T-cell (primary cell): ENCODE results near the gene TEX19. TPM values are rescaled to one million over a fixed set of nuclear protein-coding genes. Genes with fewer than 3 reads are reported as not detected.

ENCODE experiments used
- ATAC-seq, 4 experiments: fragments of 200-7000 bp in 3 of 4; fragments of 150-1000 bp in 1 of 4; cut with Tn5 transposase; replicated peaks in 1 of 4; 1 replicate in 3 of 4; 2 replicates in 1 of 4; pipeline ENCODE4 v1.10.0; 2021; ENCODE audit warnings: moderate library complexity in 3 of 4, mild to moderate bottlenecking in 2 of 4, moderate number of reproducible peaks in 1 of 4
- CTCF ChIA-PET, 2 donors: fragments of 300-600 bp; sonication (Branson Sonifier 250); formaldehyde crosslinking; loops; one replicate each; lab custom pipeline; 2022; ENCODE audit warnings: antibody characterized with exemption in 2 of 2; lab: Charles Lee
- POLR2A ChIA-PET, 2 donors: fragments of 300-600 bp; sonication (Branson Sonifier 250); formaldehyde crosslinking; loops; one replicate each; lab custom pipeline; 2022; ENCODE audit warnings: antibody characterized with exemption in 2 of 2; lab: Charles Lee
- DNase-seq, 35 experiments: peaks; one replicate each; pipeline versions ENCODE4 v3.0.0 to v3.0.0-alpha.2; 2013 to 2023
- H3K27ac ChIP-seq: one replicate; pipeline ENCODE4 v1.5.1; 2013; ENCODE audit warnings: low read length
- H3K27me3 ChIP-seq, 2 experiments: replicated peaks in 1 of 2; 1 replicate in 1 of 2; 2 replicates in 1 of 2; pipeline versions ENCODE4 v1.6.1 to v1.7.0; 2013; ENCODE audit warnings: low read length in 1 of 2, mixed read lengths in 1 of 2; ENCODE audit not compliant: control insufficient read depth in 2 of 2, insufficient read depth in 2 of 2; ENCODE audit errors: extremely low read depth in 1 of 2
- H3K36me3 ChIP-seq, 2 donors: 1 replicate in 1 of 2; 2 replicates in 1 of 2; pipeline versions ENCODE4 v1.6.1 to v1.7.0; 2013; ENCODE audit warnings: low read length in 1 of 2; ENCODE audit not compliant: control insufficient read depth in 2 of 2, insufficient read depth in 1 of 2; ENCODE audit errors: extremely low read depth in 1 of 2
- H3K4me1 ChIP-seq, 2 experiments: 1 replicate in 1 of 2; 2 replicates in 1 of 2; pipeline versions ENCODE4 v1.6.1 to v1.7.0; 2013; ENCODE audit warnings: low read length in 2 of 2, mixed read lengths in 1 of 2; ENCODE audit not compliant: insufficient read depth in 2 of 2, control insufficient read depth in 1 of 2; ENCODE audit errors: extremely low read depth in 1 of 2
- H3K4me3 ChIP-seq, 2 donors: 1 replicate in 1 of 2; 2 replicates in 1 of 2; pipeline versions ENCODE4 v1.5.1 to v1.7.0; 2013; ENCODE audit warnings: mild to moderate bottlenecking in 2 of 2, low read length in 1 of 2, moderate library complexity in 1 of 2; ENCODE audit not compliant: control insufficient read depth in 1 of 2; ENCODE audit errors: extremely low read depth in 1 of 2
- H3K9me3 ChIP-seq: 2 replicates; pipeline ENCODE4 v1.7.0; 2013
- H3K27ac Mint-ChIP-seq, 2 donors: one replicate each; pipeline ENCODE4 v1.8.0; 2020 to 2021; ENCODE audit warnings: mild to moderate bottlenecking in 2 of 2, mixed read lengths in 2 of 2
- H3K27me3 Mint-ChIP-seq, 2 donors: one replicate each; pipeline ENCODE4 v1.8.0; 2021 to 2022; ENCODE audit warnings: mixed read lengths in 2 of 2
- H3K36me3 Mint-ChIP-seq: one replicate; pipeline ENCODE4 v1.8.0; 2021; ENCODE audit warnings: mixed read lengths
- H3K4me1 Mint-ChIP-seq, 3 donors: one replicate each; pipeline ENCODE4 v1.8.0; 2020 to 2022; ENCODE audit warnings: mixed read lengths in 3 of 3, mild to moderate bottlenecking in 1 of 3
- H3K4me3 Mint-ChIP-seq, 3 donors: one replicate each; pipeline ENCODE4 v1.8.0; 2020 to 2022; ENCODE audit warnings: mild to moderate bottlenecking in 3 of 3, mixed read lengths in 3 of 3, moderate library complexity in 3 of 3
- H3K9me3 Mint-ChIP-seq, 3 donors: one replicate each; pipeline ENCODE4 v1.8.0; 2020 to 2022; ENCODE audit warnings: mixed read lengths in 3 of 3
- WGBS: methylation state at CpG from one replicate; pipeline ENCODE4 v1.1.5; 2013; ENCODE audit warnings: missing lambda C conversion rate; ENCODE audit not compliant: insufficient coverage; 5-methylcytosine and 5-hydroxymethylcytosine counted together
- total RNA-seq, 35 experiments: library from RNA in 6 of 35; stranded (reverse) in 6 of 35; fragments of 120-200 nt in 1 of 35; gene quantifications; one replicate each; pipeline versions ENCODE4 v1.2.1 to v1.2.4 and lab custom pipeline; 2013 to 2026

Gene TEX19
- total RNA-seq, 5 donors from 2014 or later (not counting 1 experiment from before 2014, with no cell fraction given): not detected

GRCh38 chr17:82384730-82385481 lies 25.9 kb downstream of the TEX19 start:
- no peaks in the 10 kb centered on the region for H3K36me3 ChIP-seq
- H3K9me3 ChIP-seq: no peaks in the 10 kb centered on the region
- H3K4me1 Mint-ChIP-seq: peaks cover 3 to 15% (median 14%) of the 10 kb centered on the region in 3 donors
- H3K36me3 Mint-ChIP-seq: no peaks in the 10 kb centered on the region
- 67% methylated on average over 25 of the region's 26 CpGs for WGBS
- DNase-seq (no peak), ATAC-seq (peak in 1 of 4 experiments; percentile 16)
- H3K9me3 Mint-ChIP-seq: no peaks in the 10 kb centered on the region
- POLR2A ChIA-PET: interaction anchor here in 1 of 2 donors (0.6 kb wide), 1 partner anchor 165 kb away, joined by 4 read pairs; no protein-coding TSS in a partner anchor
- CTCF ChIA-PET: interaction anchor here in 1 of 2 donors (0.6 kb wide), 1 partner anchor 197 kb away, joined by 4 read pairs; no protein-coding TSS in a partner anchor
- H3K27ac Mint-ChIP-seq: no peak overlapping the region
- H3K27ac ChIP-seq: no peak overlapping the region
- peaks cover 0 to 58% of the 10 kb centered on the region in 2 experiments for H3K27me3 ChIP-seq
- no peak overlapping the region for H3K4me3 Mint-ChIP-seq
- H3K4me1 ChIP-seq: peaks cover 0 to 13% of the 10 kb centered on the region in 2 experiments
- peaks cover 13 to 36% of the 10 kb centered on the region in 2 donors for H3K27me3 Mint-ChIP-seq
- no peak overlapping the region for H3K4me3 ChIP-seq

DNA sequence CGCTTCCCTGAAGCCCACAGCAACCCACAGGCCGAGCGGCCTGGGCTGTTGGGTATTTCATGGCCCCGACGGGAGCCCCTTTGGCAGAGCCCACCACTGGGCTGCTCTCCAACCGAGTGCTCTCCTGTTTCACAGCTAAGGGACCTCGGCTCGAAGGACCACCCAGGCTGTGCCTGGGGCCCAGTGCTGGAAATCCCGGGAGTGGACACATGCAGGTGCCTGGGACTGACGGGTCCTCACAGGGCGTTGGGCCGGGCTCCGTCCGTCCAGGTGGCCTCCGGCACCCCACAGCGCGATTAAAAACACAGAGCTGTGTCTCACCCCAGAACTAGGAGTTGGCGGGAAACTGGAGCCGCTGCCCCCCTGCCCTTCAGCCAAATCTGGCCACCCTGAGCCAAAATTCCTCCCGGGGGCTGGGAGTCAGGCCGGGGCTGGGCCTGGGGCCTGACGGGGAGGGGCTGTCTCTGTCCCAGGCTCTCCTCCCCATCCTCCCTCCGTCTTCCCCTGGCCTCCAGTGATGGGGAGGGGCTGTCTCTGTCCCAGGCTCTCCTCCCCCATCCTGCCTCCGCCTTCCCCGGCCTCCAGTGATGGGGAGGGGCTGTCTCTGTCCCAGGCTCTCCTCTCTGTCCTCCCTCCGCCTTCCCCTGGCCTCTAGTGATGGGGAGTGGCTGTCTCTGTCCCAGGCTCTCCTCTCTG lies 26.7 kb downstream of the TEX19 start:
- Mint-ChIP-seq H3K4me1 (peaks cover 2 to 11% (median 8%) of the 10 kb centered on the region in 3 donors), H3K36me3 (no peaks in the 10 kb centered on the region), H3K27me3 (peaks cover 10 to 28% of the 10 kb centered on the region in 2 donors), H3K27ac (no peak overlapping the region), H3K4me3 (no peak overlapping the region), H3K9me3 (no peaks in the 10 kb centered on the region)
- CTCF ChIA-PET: no interaction called here
- H3K4me3 ChIP-seq: no peak overlapping the region
- peaks cover 0 to 54% of the 10 kb centered on the region in 2 experiments for H3K27me3 ChIP-seq
- H3K27ac ChIP-seq: no peak overlapping the region
- H3K36me3 ChIP-seq: no peaks in the 10 kb centered on the region
- 56% methylated on average over 18 of the region's 26 CpGs for WGBS
- ATAC-seq: no peak
- peaks cover 0 to 13% of the 10 kb centered on the region in 2 experiments for H3K4me1 ChIP-seq
- no peak for DNase-seq
- no peaks in the 10 kb centered on the region for H3K9me3 ChIP-seq
- POLR2A ChIA-PET: no interaction called here

DNA sequence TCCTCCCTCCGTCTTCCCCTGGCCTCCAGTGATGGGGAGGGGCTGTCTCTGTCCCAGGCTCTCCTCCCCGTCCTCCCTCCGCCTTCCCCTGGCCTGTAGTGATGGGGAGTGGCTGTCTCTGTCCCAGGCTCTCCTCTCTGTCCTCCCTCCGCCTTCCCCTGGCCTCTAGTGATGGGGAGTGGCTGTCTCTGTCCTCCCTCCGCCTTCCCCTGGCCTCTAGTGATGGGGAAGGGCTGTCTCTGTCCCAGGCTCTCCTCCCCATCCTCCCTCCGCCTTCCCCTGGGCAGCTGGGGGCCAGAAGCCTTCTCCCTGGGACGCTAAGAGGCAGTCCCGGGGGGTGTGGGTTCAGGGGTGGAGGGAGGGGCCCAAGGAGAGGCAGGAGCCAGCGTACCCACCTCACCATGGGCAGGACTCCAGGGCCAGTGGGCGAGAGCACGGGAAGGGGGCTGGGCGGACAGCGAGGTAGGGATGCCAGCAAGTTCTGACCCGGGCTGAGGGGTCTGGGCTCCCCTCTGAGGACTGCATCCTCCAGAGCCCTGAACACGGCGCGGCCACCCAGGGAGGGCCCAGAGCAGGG lies 27.3 kb downstream of the TEX19 start:
- no peak for ATAC-seq
- H3K4me3 Mint-ChIP-seq: no peak overlapping the region
- DNase-seq: no peak

DNA sequence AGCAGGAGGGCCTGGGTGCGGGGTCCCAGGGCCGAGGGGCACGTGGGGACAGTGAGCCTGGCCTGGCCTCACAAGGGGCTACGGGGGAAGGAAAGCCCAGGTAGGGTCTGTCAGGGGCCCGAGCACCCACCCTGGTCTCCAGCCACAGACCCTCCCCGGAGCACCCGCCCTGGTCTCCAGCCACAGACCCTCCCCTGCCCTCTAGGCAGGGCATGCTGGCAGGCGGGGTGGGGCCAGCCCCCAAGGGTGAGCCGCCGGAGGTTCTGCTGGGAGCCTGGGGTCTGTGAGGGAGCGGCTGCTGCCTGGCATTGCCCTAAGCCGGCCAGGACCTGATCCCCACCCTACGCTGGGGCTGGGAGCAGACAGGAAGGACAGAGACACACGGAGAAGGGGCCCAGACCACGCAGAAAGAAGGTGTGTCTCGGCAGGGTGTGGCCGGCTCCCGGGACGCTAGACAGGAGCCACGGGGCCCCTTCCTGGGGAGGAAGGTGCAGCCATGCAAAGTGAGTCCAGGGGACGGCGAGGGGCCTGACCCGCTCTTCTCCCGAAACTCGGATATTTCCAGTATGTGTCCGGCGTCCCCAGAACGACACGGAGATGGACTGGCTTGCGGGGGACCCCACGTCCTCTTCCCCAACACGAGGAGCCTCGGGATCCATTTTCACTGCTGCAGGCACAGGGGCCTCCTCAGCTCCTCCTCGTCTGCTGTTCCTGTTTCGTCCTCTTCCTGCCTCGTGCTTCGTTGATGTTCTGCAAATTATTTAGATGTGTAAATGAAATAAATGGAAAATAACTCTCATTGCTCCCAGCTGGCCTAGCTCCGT lies 28.0 kb downstream of the TEX19 start:
- POLR2A ChIA-PET: no interaction called here
- no peaks in the 10 kb centered on the region for H3K9me3 Mint-ChIP-seq
- H3K27ac ChIP-seq: no peak overlapping the region
- peaks cover 0 to 13% of the 10 kb centered on the region in 2 experiments for H3K4me1 ChIP-seq
- no peak for ATAC-seq
- WGBS: 55% methylated on average over 30 of the region's 38 CpGs
- H3K4me3 Mint-ChIP-seq: no peak overlapping the region
- peaks cover 0 to 18% of the 10 kb centered on the region in 2 donors for H3K27me3 Mint-ChIP-seq
- no peak overlapping the region for H3K4me3 ChIP-seq
- DNase-seq: no peak
- peaks cover 2 to 8% (median 6%) of the 10 kb centered on the region in 3 donors for H3K4me1 Mint-ChIP-seq
- H3K9me3 ChIP-seq: no peaks in the 10 kb centered on the region
- H3K36me3 ChIP-seq: peaks cover 0 to 2% of the 10 kb centered on the region in 2 donors
- no peak overlapping the region for H3K27ac Mint-ChIP-seq
- no peaks in the 10 kb centered on the region for H3K36me3 Mint-ChIP-seq
- CTCF ChIA-PET: no interaction called here
- peaks cover 0 to 51% of the 10 kb centered on the region in 2 experiments for H3K27me3 ChIP-seq

More for the DNA sequence above, 27.3 kb downstream of the TEX19 start:
- peaks cover 0 to 13% of the 10 kb centered on the region in 2 experiments for H3K4me1 ChIP-seq
- ChIA-PET POLR2A (no interaction called here), CTCF (no interaction called here)
- Mint-ChIP-seq H3K27ac (no peak overlapping the region), H3K27me3 (peaks cover 4 to 23% of the 10 kb centered on the region in 2 donors), H3K36me3 (no peaks in the 10 kb centered on the region), H3K4me1 (peaks cover 2 to 8% (median 6%) of the 10 kb centered on the region in 3 donors), H3K9me3 (no peaks in the 10 kb centered on the region)
- H3K27me3 ChIP-seq: peaks cover 0 to 54% of the 10 kb centered on the region in 2 experiments
- H3K36me3 ChIP-seq: no peaks in the 10 kb centered on the region
- H3K9me3 ChIP-seq: no peaks in the 10 kb centered on the region
- H3K4me3 ChIP-seq: no peak overlapping the region
- H3K27ac ChIP-seq: no peak overlapping the region
- 82% methylated on average over 8 of the region's 17 CpGs for WGBS

- no peak for ATAC-seq
- H3K27ac Mint-ChIP-seq: no peak overlapping the region
- Histone ChIP-seq H3K4me1 (peaks cover 0 to 13% of the 10 kb centered on the region in 2 experiments), H3K4me3 (no peak overlapping the region), H3K9me3 (no peaks in the 10 kb centered on the region), H3K36me3 (peaks cover 0 to 5% of the 10 kb centered on the region in 2 donors), H3K27ac (no peak overlapping the region), H3K27me3 (peaks cover 0 to 50% of the 10 kb centered on the region in 2 experiments)
- peaks cover 1% of the 10 kb centered on the region for H3K36me3 Mint-ChIP-seq
- H3K4me1 Mint-ChIP-seq: peaks cover 2 to 8% (median 6%) of the 10 kb centered on the region in 3 donors
- CTCF ChIA-PET: interaction anchor here in 1 of 2 donors (0.6 kb wide), 1 partner anchor 30 kb away, joined by 4 read pairs; no protein-coding TSS in a partner anchor
- DNase-seq: no peak
- peaks cover 0 to 14% of the 10 kb centered on the region in 2 donors for H3K27me3 Mint-ChIP-seq
- H3K4me3 Mint-ChIP-seq: no peak overlapping the region
- H3K9me3 Mint-ChIP-seq: no peaks in the 10 kb centered on the region
- 67% methylated on average over 3 of the region's 3 CpGs for WGBS
- POLR2A ChIA-PET: no interaction called here
These were observed 28.7 kb downstream of the TEX19 start for GRCh38 chr17:82387705-82388106.
